Cardiac fibroblast (primary cell): ENCODE measurements around the gene SYT6.

Experiments used
- DNase-seq, 2 donors: peaks; one replicate each; pipeline versions ENCODE4 v3.0.0 to v3.0.0-alpha.2; 2010; ENCODE audit warnings: low read depth in 2 of 2
- H3K4me3 ChIP-seq, 2 donors: replicated peaks in 1 of 2; 1 replicate in 1 of 2; 2 replicates in 1 of 2; pipeline ENCODE4 v1.5.1; 2011; ENCODE audit warnings: low read depth in 2 of 2, low read length in 2 of 2, mild to moderate bottlenecking in 2 of 2, moderate library complexity in 1 of 2
- TF ChIP-seq, protein P1 (sequence below): IDR thresholded peaks from one replicate; pipeline ENCODE4 v1.5.1; 2011; ENCODE audit warnings: low read depth, mild to moderate bottlenecking, low read length, inconsistent platforms

Gene SYT6

DNA sequence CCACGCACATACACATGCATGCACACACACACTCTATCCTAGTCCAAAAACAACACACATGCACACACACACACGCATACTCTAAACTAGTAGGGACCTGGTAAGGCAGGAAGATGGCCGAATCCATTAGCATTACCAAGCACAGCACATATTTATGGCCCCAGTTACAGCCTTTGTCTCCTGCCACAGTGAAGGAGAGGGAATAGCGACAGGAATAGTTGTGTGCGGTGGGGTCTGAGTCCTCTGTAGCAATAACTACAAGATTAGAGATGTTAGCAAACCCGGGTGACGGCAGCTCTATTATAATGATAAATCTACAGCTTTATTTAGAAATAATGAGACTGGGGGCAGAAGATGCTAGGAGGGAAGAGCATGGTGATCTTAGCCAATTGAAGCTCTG is 20.5 kb downstream of the SYT6 start:
- TF ChIP-seq, protein P1, sequence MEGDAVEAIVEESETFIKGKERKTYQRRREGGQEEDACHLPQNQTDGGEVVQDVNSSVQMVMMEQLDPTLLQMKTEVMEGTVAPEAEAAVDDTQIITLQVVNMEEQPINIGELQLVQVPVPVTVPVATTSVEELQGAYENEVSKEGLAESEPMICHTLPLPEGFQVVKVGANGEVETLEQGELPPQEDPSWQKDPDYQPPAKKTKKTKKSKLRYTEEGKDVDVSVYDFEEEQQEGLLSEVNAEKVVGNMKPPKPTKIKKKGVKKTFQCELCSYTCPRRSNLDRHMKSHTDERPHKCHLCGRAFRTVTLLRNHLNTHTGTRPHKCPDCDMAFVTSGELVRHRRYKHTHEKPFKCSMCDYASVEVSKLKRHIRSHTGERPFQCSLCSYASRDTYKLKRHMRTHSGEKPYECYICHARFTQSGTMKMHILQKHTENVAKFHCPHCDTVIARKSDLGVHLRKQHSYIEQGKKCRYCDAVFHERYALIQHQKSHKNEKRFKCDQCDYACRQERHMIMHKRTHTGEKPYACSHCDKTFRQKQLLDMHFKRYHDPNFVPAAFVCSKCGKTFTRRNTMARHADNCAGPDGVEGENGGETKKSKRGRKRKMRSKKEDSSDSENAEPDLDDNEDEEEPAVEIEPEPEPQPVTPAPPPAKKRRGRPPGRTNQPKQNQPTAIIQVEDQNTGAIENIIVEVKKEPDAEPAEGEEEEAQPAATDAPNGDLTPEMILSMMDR = no peak
- no peak for DNase-seq
- no peak overlapping the region for H3K4me3 ChIP-seq

DNA sequence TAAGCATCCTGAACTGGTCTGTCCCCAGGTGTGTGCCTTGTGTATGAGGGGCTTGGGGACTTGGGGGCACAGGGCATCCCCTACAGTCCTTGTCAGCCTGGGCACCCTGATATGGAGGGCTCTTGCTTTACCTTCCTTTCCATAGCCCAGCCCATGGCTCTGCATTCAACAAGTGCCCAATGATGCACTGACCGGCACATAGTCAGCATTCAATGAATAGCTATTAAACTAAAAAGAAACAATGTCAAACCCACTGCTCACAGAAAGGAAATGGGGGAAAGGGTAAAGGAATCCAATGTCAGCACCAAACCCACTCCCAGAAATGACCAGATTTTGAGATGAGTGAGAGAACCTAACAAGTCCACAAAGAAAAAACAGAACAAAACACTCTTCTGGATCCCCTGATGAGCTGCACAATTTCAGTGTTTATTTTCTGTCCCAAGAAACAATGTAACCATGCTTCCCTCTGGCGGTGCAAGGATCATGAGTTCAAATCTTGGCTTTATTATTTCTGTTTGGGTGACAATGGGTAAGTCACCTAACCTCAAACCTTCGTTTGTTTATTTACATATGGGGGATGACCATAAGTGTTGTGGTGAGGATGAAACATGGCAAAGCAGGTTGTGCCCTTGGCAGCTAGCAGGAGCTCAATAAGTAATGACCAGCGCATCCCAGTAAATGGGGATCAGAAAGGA is 22.0 kb downstream of the SYT6 start:
- TF ChIP-seq, protein P1 = no peak
- no peak for DNase-seq

GRCh38 chr1:114130846-114131525 is 22.7 kb downstream of the SYT6 start:
- TF ChIP-seq, protein P1 = no peak
- H3K4me3 ChIP-seq = no peak overlapping the region
- no peak for DNase-seq

More for the DNA sequence above, 22.0 kb downstream of the SYT6 start:
- no peak overlapping the region for H3K4me3 ChIP-seq

DNA sequence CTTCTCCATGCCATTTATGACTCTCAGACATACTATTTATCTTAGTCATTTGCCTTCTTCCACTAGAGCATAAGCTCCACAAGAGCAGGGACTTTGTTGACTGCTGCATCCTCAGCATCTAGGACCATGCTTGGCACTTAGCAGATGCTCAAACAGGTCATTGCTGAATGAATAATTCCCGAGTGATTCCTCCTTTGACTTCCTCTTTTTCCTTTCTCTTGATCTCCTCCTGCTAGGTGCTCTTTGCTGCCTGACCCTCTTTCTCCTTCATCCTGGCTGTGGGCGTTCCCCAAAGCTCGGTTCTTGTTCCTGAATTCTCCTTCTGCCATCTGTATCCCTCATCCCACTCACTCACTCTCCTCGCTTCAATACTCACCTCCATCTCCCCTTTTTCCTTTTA is 23.5 kb downstream of the SYT6 start:
- no peak for DNase-seq
- TF ChIP-seq, protein P1 = no peak
- H3K4me3 ChIP-seq = no peak overlapping the region

- TF ChIP-seq, protein P1 = no peak
- DNase-seq = no peak
- no peak overlapping the region for H3K4me3 ChIP-seq
These were observed 25.4 kb downstream of the SYT6 start for GRCh38 chr1:114128293-114128692.

GRCh38 chr1:114126261-114127095 is 27.2 kb downstream of the SYT6 start:
- DNase-seq = no peak
- no peak overlapping the region for H3K4me3 ChIP-seq
- TF ChIP-seq, protein P1 = no peak
